H1 (cell line): Measurements from ENCODE around the gene DRC3. TPM values are rescaled to one million over a fixed set of nuclear protein-coding genes. Genes with fewer than 3 reads are reported as not detected.

Source experiments
- CTCF ChIA-PET: fragments of 300-600 bp; sonication (Branson Sonifier 250); formaldehyde crosslinking; loops from one replicate; lab custom pipeline; 2021; ENCODE audit not compliant: partially characterized antibody; lab: Charles Lee
- POLR2A ChIA-PET: fragments of 300-600 bp; sonication (Branson Sonifier 250); formaldehyde crosslinking; loops from one replicate; lab custom pipeline; 2021; ENCODE audit warnings: inconsistent platforms; ENCODE audit not compliant: partially characterized antibody; lab: Charles Lee
- DNase-seq, 2 experiments: peaks; one replicate each; pipeline versions ENCODE4 v3.0.0 to v3.0.0-alpha.2; 2010 to 2022; ENCODE audit warnings: low spot score in 2 of 2, low read depth in 1 of 2, mixed read lengths in 1 of 2
- FAIRE-seq: peaks from 2 replicates; lab custom pipeline; 2011; peaks lifted over from hg19 to GRCh38; lab: Jason Lieb, UNC
- H2AFZ ChIP-seq: 2 replicates; pipeline ENCODE4 v1.8.1; 2012; ENCODE audit warnings: low read length, inconsistent platforms
- H2AK5ac ChIP-seq: 2 replicates; pipeline ENCODE4 v1.6.1; 2013; ENCODE audit warnings: low read depth, low read length
- H2BK120ac ChIP-seq: replicated peaks from 2 replicates; pipeline ENCODE3; 2013; ENCODE audit warnings: low read depth, low read length, inconsistent platforms
- H2BK12ac ChIP-seq: 2 replicates; pipeline ENCODE4 v1.6.1; 2013; ENCODE audit warnings: low read depth, low read length
- H2BK15ac ChIP-seq: 2 replicates; pipeline ENCODE4 v1.6.1; 2013; ENCODE audit warnings: low read length
- H2BK20ac ChIP-seq: 2 replicates; pipeline ENCODE4 v1.6.1; 2013; ENCODE audit warnings: low read length
- H2BK5ac ChIP-seq: 2 replicates; pipeline ENCODE4 v1.6.1; 2013; ENCODE audit warnings: low read depth, low read length
- H3K14ac ChIP-seq: 2 replicates; pipeline ENCODE4 v1.6.1; 2013; ENCODE audit warnings: inconsistent platforms; ENCODE audit not compliant: insufficient read length
- H3K18ac ChIP-seq: 2 replicates; pipeline ENCODE4 v1.6.1; 2013; ENCODE audit warnings: low read length; ENCODE audit errors: extremely low read depth
- H3K23ac ChIP-seq: 2 replicates; pipeline ENCODE4 v1.6.1; 2013; ENCODE audit warnings: inconsistent platforms; ENCODE audit not compliant: insufficient read length
- H3K23me2 ChIP-seq: 2 replicates; pipeline ENCODE4 v1.6.1; 2013; ENCODE audit warnings: low read depth, low read length
- H3K27ac ChIP-seq: 2 replicates; pipeline ENCODE4 v1.6.1; 2011; ENCODE audit warnings: low read depth, low read length, inconsistent platforms
- H3K27me3 ChIP-seq, 4 experiments: replicated peaks in 1 of 4; 1 replicate in 1 of 4; 2 replicates in 3 of 4; pipeline versions ENCODE4 v1.6.1 to v1.8.1; 2011 to 2013; ENCODE audit warnings: low read length in 3 of 4, mild to moderate bottlenecking in 3 of 4, inconsistent platforms in 2 of 4, mixed read lengths in 2 of 4, moderate library complexity in 1 of 4; ENCODE audit not compliant: control insufficient read depth in 3 of 4, insufficient read depth in 3 of 4; ENCODE audit errors: extremely low read depth in 1 of 4
- H3K36me3 ChIP-seq, 4 experiments: 2 replicates each; pipeline versions ENCODE4 v1.6.1 to v1.8.1; 2011 to 2013; ENCODE audit warnings: mild to moderate bottlenecking in 4 of 4, low read length in 3 of 4, moderate library complexity in 2 of 4, control low read depth in 1 of 4, inconsistent platforms in 1 of 4; ENCODE audit not compliant: insufficient read depth in 4 of 4, control insufficient read depth in 2 of 4
- H3K4ac ChIP-seq: replicated peaks from 2 replicates; pipeline ENCODE3; 2013; ENCODE audit warnings: low read length, low read depth, mixed read lengths, inconsistent platforms; ENCODE audit not compliant: insufficient read length
- H3K4me1 ChIP-seq, 4 experiments: replicated peaks in 1 of 4; 1 replicate in 1 of 4; 2 replicates in 3 of 4; pipeline versions ENCODE4 v1.6.1 to v1.8.1; 2011 to 2013; ENCODE audit warnings: low read length in 3 of 4, inconsistent platforms in 2 of 4, mixed read lengths in 1 of 4; ENCODE audit not compliant: insufficient read depth in 4 of 4, control insufficient read depth in 3 of 4
- H3K4me2 ChIP-seq, 2 experiments: 2 replicates each; pipeline versions ENCODE4 v1.6.1 to v1.8.1; 2011 to 2013; ENCODE audit warnings: low read depth in 2 of 2, low read length in 2 of 2, control low read depth in 1 of 2, inconsistent platforms in 1 of 2, mild to moderate bottlenecking in 1 of 2; ENCODE audit not compliant: insufficient read depth in 1 of 2
- H3K4me3 ChIP-seq, 4 experiments: fragments of 200-600, 300-600 bp in 1 of 4; sonication (generic), shearing (Covaris generic), sonication (Bioruptor Twin) in 1 of 4; 2 replicates each; pipeline versions ENCODE4 v1.5.1 to v1.8.1; 2011 to 2016; ENCODE audit warnings: low read length in 4 of 4, low read depth in 3 of 4, control low read depth in 2 of 4, inconsistent platforms in 2 of 4, mild to moderate bottlenecking in 2 of 4, mixed read lengths in 1 of 4, moderate library complexity in 1 of 4; ENCODE audit not compliant: insufficient read depth in 2 of 4; ENCODE audit errors: extremely low read depth in 1 of 4
- H3K56ac ChIP-seq: replicated peaks from 2 replicates; pipeline ENCODE3; 2013; ENCODE audit warnings: low read depth, mild to moderate bottlenecking, mixed read lengths, low read length, inconsistent platforms; ENCODE audit not compliant: insufficient read length
- H3K79me1 ChIP-seq: 2 replicates; pipeline ENCODE4 v1.6.1; 2013; ENCODE audit warnings: low read depth, low read length, control low read depth
- H3K79me2 ChIP-seq, 2 experiments: 2 replicates each; pipeline versions ENCODE4 v1.6.1 to v1.8.1; 2012 to 2013; ENCODE audit warnings: low read length in 2 of 2, mild to moderate bottlenecking in 2 of 2, inconsistent platforms in 1 of 2; ENCODE audit not compliant: insufficient read depth in 2 of 2, control insufficient read depth in 1 of 2
- H3K9ac ChIP-seq, 4 experiments: replicated peaks in 1 of 4; 1 replicate in 1 of 4; 2 replicates in 3 of 4; pipeline versions ENCODE4 v1.6.1 to v1.8.1; 2011 to 2013; ENCODE audit warnings: low read depth in 3 of 4, low read length in 3 of 4, control low read depth in 2 of 4, mild to moderate bottlenecking in 2 of 4, moderate library complexity in 2 of 4, inconsistent platforms in 1 of 4; ENCODE audit errors: extremely low read depth in 1 of 4
- H3K9me3 ChIP-seq, 2 experiments: 2 replicates each; pipeline versions ENCODE4 v1.6.1 to v1.8.1; 2012 to 2013; ENCODE audit warnings: mild to moderate bottlenecking in 2 of 2, moderate library complexity in 2 of 2, control low read depth in 1 of 2, inconsistent platforms in 1 of 2, low read depth in 1 of 2, low read length in 1 of 2, mixed read lengths in 1 of 2; ENCODE audit not compliant: insufficient read depth in 2 of 2
- H4K20me1 ChIP-seq, 2 experiments: replicated peaks in 1 of 2; 2 replicates each; pipeline versions ENCODE3 to v1.8.1; 2011 to 2013; ENCODE audit warnings: inconsistent platforms in 2 of 2, low read length in 2 of 2, mild to moderate bottlenecking in 1 of 2; ENCODE audit not compliant: insufficient read depth in 2 of 2, control insufficient read depth in 1 of 2
- H4K5ac ChIP-seq: 2 replicates; pipeline ENCODE4 v1.6.1; 2013; ENCODE audit warnings: low read length, low read depth, mixed read lengths, inconsistent platforms; ENCODE audit not compliant: insufficient read length
- H4K8ac ChIP-seq: 2 replicates; pipeline ENCODE4 v1.8.0; 2013; ENCODE audit warnings: mild to moderate bottlenecking, moderate library complexity, low read length, inconsistent platforms; ENCODE audit not compliant: insufficient read depth; ENCODE audit errors: extremely low read depth
- H4K91ac ChIP-seq: replicated peaks from 2 replicates; pipeline ENCODE3; 2013; ENCODE audit warnings: low read length, mixed read lengths, inconsistent platforms; ENCODE audit not compliant: insufficient read length
- CBX8 ChIP-seq: fragments of 300-800, 300-1000 bp; sonication (generic); IDR thresholded peaks from 2 replicates; pipeline ENCODE4 v1.7.1; 2016; ENCODE audit warnings: low read depth, low read length, borderline replicate concordance
- SAP30 ChIP-seq: fragments of 300-600 bp; sonication (generic); IDR thresholded peaks from 2 replicates; pipeline ENCODE4 v1.7.1; 2012; ENCODE audit warnings: low read length, moderate library complexity, mild to moderate bottlenecking, inconsistent platforms; ENCODE audit not compliant: insufficient read depth, insufficient replicate concordance
- WGBS, 2 experiments: shearing (Covaris generic) in 1 of 2; methylation state at CpG; one replicate each; pipeline versions ENCODE4 v1.1.6 to v1.1.7; 2013 to 2015; ENCODE audit warnings: low lambda C conversion rate in 2 of 2, mixed read lengths in 2 of 2, inconsistent platforms in 1 of 2, low coverage in 1 of 2, missing lambda C conversion rate in 1 of 2; ENCODE audit not compliant: insufficient replicate concordance in 2 of 2, insufficient coverage in 1 of 2, insufficient read length in 1 of 2; ENCODE audit errors: extremely low coverage in 1 of 2, missing lambda C conversion rate in 1 of 2; 5-methylcytosine and 5-hydroxymethylcytosine counted together
- polyA plus RNA-seq, 7 experiments: library from polyadenylated mRNA; depleted of rRNA in 3 of 7; stranded (reverse) in 5 of 7; unstranded in 2 of 7; fragments of >200 nt in 5 of 7; fragments of 200-250 nt in 2 of 7; gene quantifications; 1 replicate in 5 of 7; 2 replicates in 1 of 7; 4 replicates in 1 of 7; pipeline versions ENCODE4 v1.2.1 to v1.2.3, GENCODE V29; 2011 to 2013; ENCODE audit warnings: missing spikeins in 2 of 7, mixed read lengths in 2 of 7
- total RNA-seq: library from RNA; stranded (reverse); fragmentation: NEBNext Ultra II Directional; extraction: Animal tissue kit (Norgen Biotek cat#: 25700); gene quantifications from 2 replicates; pipeline ENCODE4 v1.2.1, GENCODE V29; 2021

Gene DRC3
- total and polyA plus RNA-seq, 2 of the 8 experiments (the other 6 are each of a cell fraction or from before 2014, with no cell fraction given) = 0.59 TPM; not detected in 1

DNA sequence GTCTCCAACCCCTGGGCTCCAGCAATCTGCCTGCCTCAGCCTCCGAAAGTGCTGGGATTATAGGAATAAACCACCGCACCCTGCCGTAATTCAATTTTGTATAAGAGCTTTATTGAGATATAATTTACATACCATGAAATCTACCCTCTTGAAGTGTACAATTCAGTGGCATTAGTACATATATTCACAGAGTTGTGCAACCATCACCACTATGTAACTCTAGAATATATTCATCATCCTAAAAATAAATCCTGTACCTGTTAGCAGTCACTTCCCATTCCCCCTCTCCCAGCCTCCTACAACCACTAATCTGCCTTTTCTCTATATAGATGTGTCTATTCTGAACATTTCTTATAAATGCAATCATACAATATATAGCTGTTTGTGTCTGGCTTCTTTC lies 26.6 kb upstream of the DRC3 start:
- Histone ChIP-seq H3K56ac (no peak overlapping the region), H4K20me1 (no peaks in the 10 kb centered on the region)
- CTCF ChIA-PET = interaction anchor here (1.0 to 4.3 kb wide), 12 partner anchors 8 to 560 kb away, joined by 3 to 13 read pairs (median 5); no protein-coding TSS in a partner anchor

More for the DNA sequence above, 26.6 kb upstream of the DRC3 start:
- Histone ChIP-seq H2BK20ac (no peak overlapping the region), H3K4ac (no peak overlapping the region), H3K4me1 (peaks cover 7 to 16% (median 12%) of the 10 kb centered on the region in 4 experiments), H2BK12ac (no peak overlapping the region), H2BK15ac (no peak overlapping the region), H3K23me2 (no peaks in the 10 kb centered on the region), H3K14ac (no peak overlapping the region), H3K23ac (no peak overlapping the region), H4K5ac (no peak overlapping the region), H3K27me3 (no peaks in the 10 kb centered on the region), H2BK120ac (no peak overlapping the region), H3K27ac (no peak overlapping the region), H3K4me2 (no peak overlapping the region), H3K79me1 (no peaks in the 10 kb centered on the region), H4K8ac (no peak overlapping the region; the same call in 1 of the 2 replicates), H2AFZ (no peak overlapping the region), H3K79me2 (no peaks in the 10 kb centered on the region), H3K9me3 (no peaks in the 10 kb centered on the region), H3K18ac (no peak overlapping the region), H2BK5ac (no peak overlapping the region), H3K4me3 (no peak overlapping the region), H3K36me3 (no peaks in the 10 kb centered on the region), H3K9ac (no peak overlapping the region), H4K91ac (no peak overlapping the region), H2AK5ac (no peak overlapping the region)
- WGBS, 2 experiments = 73% methylated on average over 3 of the region's 3 CpGs; no CpG with 5 or more reads in 1 of the 2 experiments
- TF ChIP-seq CBX8 = no peak
- no peak for TF ChIP-seq SAP30
- DNase-seq (no peak), FAIRE-seq (no peak)
- POLR2A ChIA-PET = interaction anchor here (0.9 to 1.6 kb wide), 5 partner anchors 8 to 47 kb away, joined by 3 to 4 read pairs (median 3); no protein-coding TSS in a partner anchor
